ENCODE results near the gene C15orf39. TPM values are rescaled to one million over a fixed set of nuclear protein-coding genes. Genes with fewer than 3 reads are reported as not detected.

The C15orf39 gene
- total and polyA plus RNA-seq, 2 donors from 2014 or later = 5.7 to 32.7 TPM

GRCh38 chr15:75213212-75213767 lies 11.6 kb downstream of the C15orf39 start:
- DNase-seq (no peak), FAIRE-seq (no peak)
- intact Hi-C loops (cut with DNase I) = no loop called here
- Histone ChIP-seq H3K9ac (ENCODE audit: low read length in 3 of 3) (no peak overlapping the region), H3K27ac (ENCODE audit: low read depth in 2 of 2, low read length in 2 of 2) (no peak overlapping the region), H3K36me3 (ENCODE audit: control insufficient read depth in 2 of 3, insufficient read depth in 3 of 3, low read length in 3 of 3) (peaks cover 0 to 24% (median 17%) of the 10 kb centered on the region in 3 donors), H3K27me3 (ENCODE audit: control insufficient read depth, insufficient read depth, low read length) (no peaks in the 10 kb centered on the region), H3K4me3 (ENCODE audit: low read length in 3 of 3) (no peak overlapping the region), H3K9me3 (ENCODE audit: control insufficient read depth in 2 of 3, insufficient read depth in 1 of 3, low read length in 3 of 3) (no peaks in the 10 kb centered on the region), H3K4me1 (ENCODE audit: control insufficient read depth in 2 of 3, insufficient read depth in 2 of 3, low read depth in 1 of 3, low read length in 3 of 3) (peaks cover 0 to 4% (median 2%) of the 10 kb centered on the region in 3 donors)
- TF ChIP-seq, protein P1, sequence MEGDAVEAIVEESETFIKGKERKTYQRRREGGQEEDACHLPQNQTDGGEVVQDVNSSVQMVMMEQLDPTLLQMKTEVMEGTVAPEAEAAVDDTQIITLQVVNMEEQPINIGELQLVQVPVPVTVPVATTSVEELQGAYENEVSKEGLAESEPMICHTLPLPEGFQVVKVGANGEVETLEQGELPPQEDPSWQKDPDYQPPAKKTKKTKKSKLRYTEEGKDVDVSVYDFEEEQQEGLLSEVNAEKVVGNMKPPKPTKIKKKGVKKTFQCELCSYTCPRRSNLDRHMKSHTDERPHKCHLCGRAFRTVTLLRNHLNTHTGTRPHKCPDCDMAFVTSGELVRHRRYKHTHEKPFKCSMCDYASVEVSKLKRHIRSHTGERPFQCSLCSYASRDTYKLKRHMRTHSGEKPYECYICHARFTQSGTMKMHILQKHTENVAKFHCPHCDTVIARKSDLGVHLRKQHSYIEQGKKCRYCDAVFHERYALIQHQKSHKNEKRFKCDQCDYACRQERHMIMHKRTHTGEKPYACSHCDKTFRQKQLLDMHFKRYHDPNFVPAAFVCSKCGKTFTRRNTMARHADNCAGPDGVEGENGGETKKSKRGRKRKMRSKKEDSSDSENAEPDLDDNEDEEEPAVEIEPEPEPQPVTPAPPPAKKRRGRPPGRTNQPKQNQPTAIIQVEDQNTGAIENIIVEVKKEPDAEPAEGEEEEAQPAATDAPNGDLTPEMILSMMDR (IDR thresholded peaks at IDR 0.05; ENCODE audit: borderline replicate concordance, extremely low read depth, insufficient read depth) = no peak

DNA sequence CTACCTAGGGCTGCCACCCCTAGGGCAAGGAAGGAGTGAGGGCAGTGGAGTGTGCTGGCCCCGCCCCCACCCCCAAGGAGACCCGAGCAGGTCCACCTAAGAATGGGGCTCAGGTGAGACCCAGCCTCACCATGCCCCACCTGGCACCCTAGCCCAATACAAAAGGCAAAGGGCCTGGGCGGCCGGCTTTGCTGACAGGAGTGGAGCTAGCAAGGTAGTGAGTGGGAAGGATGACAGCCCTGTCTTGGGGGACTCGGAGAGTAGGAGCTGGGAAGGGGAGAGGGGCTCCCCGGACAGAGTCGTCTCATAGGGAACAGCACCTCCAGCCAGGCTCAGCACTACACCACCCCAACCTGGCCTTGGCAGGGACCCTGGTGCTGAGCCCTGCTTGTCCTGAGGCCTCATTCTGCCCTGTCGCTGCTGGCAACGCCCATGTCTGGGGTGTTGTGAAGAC lies 12.1 kb downstream of the C15orf39 start:
- Histone ChIP-seq H3K4me1 (ENCODE audit: control insufficient read depth in 2 of 3, insufficient read depth in 2 of 3, low read depth in 1 of 3, low read length in 3 of 3) (no peaks in the 10 kb centered on the region), H3K9me3 (ENCODE audit: control insufficient read depth in 2 of 3, insufficient read depth in 1 of 3, low read length in 3 of 3) (no peaks in the 10 kb centered on the region), H3K36me3 (ENCODE audit: control insufficient read depth in 2 of 3, insufficient read depth in 3 of 3, low read length in 3 of 3) (peaks cover 0 to 22% (median 16%) of the 10 kb centered on the region in 3 donors), H3K27me3 (ENCODE audit: control insufficient read depth, insufficient read depth, low read length) (no peaks in the 10 kb centered on the region), H3K4me3 (ENCODE audit: low read length in 3 of 3) (no peak overlapping the region), H3K9ac (ENCODE audit: low read length in 3 of 3) (no peak overlapping the region), H3K27ac (ENCODE audit: low read depth in 2 of 2, low read length in 2 of 2) (no peak overlapping the region)
- intact Hi-C loops (cut with DNase I) = no loop called here
- TF ChIP-seq, protein P1 (IDR thresholded peaks at IDR 0.05; ENCODE audit: borderline replicate concordance, extremely low read depth, insufficient read depth) = no peak
- DNase-seq (no peak), FAIRE-seq (no peak)

DNA sequence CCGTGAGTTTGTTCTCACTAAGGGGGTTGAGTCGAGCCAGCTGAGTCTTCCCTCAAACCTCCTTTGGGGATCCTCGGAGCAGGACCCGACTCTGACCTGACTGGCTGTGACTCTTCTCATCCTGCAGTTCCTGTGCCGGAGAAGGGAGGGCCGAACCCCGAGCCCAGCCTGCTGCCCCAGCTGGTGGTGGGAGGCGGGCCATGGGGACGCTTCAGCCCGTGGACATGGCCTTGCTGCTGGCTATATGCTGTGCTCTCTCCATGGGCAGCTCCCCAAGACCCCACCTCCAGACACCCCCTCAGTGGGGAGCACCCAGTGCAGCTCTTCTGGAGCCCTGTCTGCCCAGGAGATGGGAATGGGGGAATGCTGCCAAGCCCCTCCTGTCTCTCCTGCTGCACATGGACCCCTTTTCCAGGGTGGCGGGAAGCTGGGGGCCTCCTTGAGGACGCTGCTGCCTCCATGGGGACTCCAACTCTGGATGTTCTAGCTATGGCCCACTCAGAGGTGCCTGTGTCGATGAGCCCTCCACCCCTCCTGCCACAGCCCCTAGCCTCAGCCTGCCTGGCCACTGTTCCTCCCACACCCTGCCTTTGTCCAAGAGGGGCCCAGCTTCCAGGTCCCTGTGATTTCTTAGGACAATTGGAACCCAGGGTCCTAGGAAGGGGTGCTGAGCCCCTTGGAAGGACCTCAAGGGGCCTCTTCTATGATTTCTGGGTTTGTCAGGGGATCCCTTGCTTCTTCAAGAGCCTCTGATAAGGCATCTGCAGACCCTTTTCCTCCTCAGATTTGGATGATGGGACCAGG lies 12.8 kb downstream of the C15orf39 start:
- Histone ChIP-seq H3K4me3 (ENCODE audit: low read length in 3 of 3) (no peak overlapping the region), H3K4me1 (ENCODE audit: control insufficient read depth in 2 of 3, insufficient read depth in 2 of 3, low read depth in 1 of 3, low read length in 3 of 3) (no peaks in the 10 kb centered on the region), H3K27me3 (ENCODE audit: control insufficient read depth, insufficient read depth, low read length) (no peaks in the 10 kb centered on the region), H3K9ac (ENCODE audit: low read length in 3 of 3) (no peak overlapping the region), H3K9me3 (ENCODE audit: control insufficient read depth in 2 of 3, insufficient read depth in 1 of 3, low read length in 3 of 3) (no peaks in the 10 kb centered on the region), H3K36me3 (ENCODE audit: control insufficient read depth in 2 of 3, insufficient read depth in 3 of 3, low read length in 3 of 3) (peaks cover 0 to 15% (median 14%) of the 10 kb centered on the region in 3 donors), H3K27ac (ENCODE audit: low read depth in 2 of 2, low read length in 2 of 2) (no peak overlapping the region)
- intact Hi-C loops (cut with DNase I) = no loop called here
- FAIRE-seq (no peak), DNase-seq (no peak)
- TF ChIP-seq, protein P1 (IDR thresholded peaks at IDR 0.05; ENCODE audit: borderline replicate concordance, extremely low read depth, insufficient read depth) = no peak

Measured in kidney (tissue), 14 donors.